Stimulated activated CD8-positive, alpha-beta memory T cell treated with anti-CD3 and anti-CD28 coated beads, Interleukin-2, amount 100 ng/mL, for 1 hour (primary cell): ENCODE data around the gene GSTA5.
"Not testable (repeated sequence)": the region's sequence is repeated elsewhere in the genome, so short reads cannot be mapped to it uniquely, and the experiment has no call there.

Source experiments
- DNase-seq, 2 donors: peaks; one replicate each; pipeline ENCODE4 v3.0.0-alpha.2; 2020; ENCODE audit warnings: low read depth in 2 of 2

The GSTA5 gene

GRCh38 chr6:52789658-52790057, 51.0 kb downstream of the GSTA5 start:
- DNase-seq, result not testable (repeated sequence)

- no peak for DNase-seq
These were observed 52.1 kb downstream of the GSTA5 start for GRCh38 chr6:52788478-52788877.

GRCh38 chr6:52787917-52788316, 52.7 kb downstream of the GSTA5 start:
- DNase-seq, result no peak

- DNase-seq, result no peak
These were observed 54.2 kb downstream of the GSTA5 start for GRCh38 chr6:52786249-52786956.

- DNase-seq, result not testable (repeated sequence)
These were observed 57.8 kb downstream of the GSTA5 start for GRCh38 chr6:52782696-52783274.

- not testable (repeated sequence) for DNase-seq
These were observed 58.4 kb downstream of the GSTA5 start for GRCh38 chr6:52782209-52782608.
